ENCODE measurements around the gene TMEM176A.
"Not testable (repeated sequence)": the region's sequence is repeated elsewhere in the genome, so short reads cannot be mapped to it uniquely, and the experiment has no call there.

The TMEM176A gene

GRCh38 chr7:150788474-150789269 lies 11.9 kb upstream of the TMEM176A start:
- no peak for DNase-seq (ENCODE audit: low spot score)

DNA sequence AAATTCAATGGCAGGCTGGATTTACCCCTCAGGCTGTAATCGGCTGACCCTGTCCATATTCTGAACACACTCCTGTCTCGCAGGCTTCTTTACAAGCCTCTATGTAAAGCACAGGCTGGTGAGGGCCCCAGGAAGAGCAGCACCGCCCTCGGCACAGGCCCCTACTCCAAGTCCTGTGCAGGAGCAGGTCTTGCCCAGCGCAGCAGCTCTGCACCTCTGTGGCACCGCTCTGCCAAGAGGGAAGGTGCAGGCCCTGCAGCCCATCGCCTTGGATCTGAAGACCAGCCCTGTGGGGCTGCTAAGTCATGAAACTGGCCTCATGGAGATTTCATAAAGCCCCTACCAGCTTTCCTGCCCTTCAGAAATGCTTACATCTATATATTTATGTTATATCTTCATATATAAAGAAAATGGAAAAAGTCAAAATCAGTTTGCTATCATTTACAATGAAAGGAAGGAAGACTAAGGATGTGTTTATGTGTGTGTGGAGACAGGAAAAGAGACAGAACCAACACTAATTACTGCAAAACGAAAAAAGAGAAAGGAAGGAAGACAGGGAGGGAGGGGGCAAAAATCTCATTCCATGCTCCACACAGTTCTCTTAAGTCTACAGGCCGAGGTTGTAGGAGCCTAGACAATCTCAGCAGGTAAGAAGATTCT lies 10.0 kb upstream of the TMEM176A start:
- no peak for DNase-seq (ENCODE audit: low spot score)

GRCh38 chr7:150791304-150791703 lies 9.3 kb upstream of the TMEM176A start:
- DNase-seq (ENCODE audit: low spot score): no peak

GRCh38 chr7:150791746-150792452 lies 8.7 kb upstream of the TMEM176A start:
- DNase-seq (ENCODE audit: low spot score): no peak

DNA sequence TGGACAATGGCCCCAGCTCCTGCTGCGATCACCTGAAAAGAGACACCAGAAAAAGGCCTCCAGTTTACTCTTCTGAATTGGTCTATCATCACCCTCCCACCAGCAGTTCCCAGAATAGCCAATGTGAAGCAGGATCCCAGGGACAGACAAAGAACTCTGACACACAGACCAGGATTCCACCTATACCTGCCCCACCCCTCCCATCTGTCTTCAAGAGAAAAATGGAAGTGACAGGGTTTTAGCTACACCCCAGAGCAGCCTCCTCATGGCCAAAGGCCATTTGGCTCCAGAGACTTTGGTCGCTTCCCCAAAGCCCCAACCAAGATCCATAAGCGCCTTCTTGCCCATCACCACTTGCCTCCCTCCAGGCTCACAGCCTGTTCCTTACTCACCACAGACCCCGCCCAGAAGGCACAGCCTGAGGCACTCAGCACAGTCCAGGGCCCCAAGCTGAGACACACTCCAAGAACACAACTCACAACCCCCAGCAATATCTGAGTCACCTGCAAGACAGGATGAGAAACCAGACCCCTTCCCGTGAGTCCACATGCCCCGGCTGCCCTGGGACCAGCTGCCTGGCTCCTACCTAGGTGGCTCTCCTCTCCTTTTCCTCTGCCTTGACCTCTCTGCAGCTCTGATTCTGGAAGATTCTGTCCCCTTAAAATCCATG lies 6.9 kb upstream of the TMEM176A start:
- DNase-seq (ENCODE audit: low spot score): no peak

DNA sequence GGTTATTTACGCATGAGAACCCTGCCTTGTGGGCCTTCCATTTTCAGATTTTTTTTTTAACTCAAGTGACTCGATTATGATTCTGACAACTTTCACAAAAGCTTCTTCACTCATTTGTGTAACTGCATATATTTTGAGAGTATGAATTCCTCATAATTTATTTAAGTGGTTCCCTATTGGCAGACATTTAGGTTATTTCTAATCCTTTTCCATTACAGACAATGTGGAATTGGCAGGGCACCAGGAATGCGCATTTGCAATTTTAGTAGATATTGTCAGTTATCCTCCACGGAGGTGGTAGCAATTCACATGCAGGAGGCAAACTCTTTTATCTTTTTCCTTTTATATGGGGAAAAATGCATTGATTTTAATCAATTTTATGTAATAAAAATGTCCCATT lies 2.9 kb upstream of the TMEM176A start:
- no peak for DNase-seq (ENCODE audit: low spot score)

DNA sequence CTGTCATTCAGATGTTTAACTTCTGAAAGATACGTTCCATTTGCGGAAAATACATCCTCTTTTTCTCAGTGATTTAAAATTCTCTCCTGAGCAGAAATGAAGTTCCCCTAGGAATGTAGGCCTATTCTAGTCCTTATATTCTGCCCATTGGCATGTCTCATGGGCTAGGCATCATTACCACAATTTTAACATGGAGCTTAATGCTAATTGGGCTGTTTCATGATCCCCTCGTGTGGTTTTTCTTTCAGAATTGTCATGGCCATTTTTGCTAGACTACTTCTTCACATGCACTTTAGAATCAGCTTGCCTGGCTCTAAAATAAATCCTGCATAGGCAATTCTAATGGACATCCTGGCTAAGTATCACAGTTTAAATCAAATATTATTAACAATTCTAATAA lies 1.4 kb upstream of the TMEM176A start:
- DNase-seq (ENCODE audit: low spot score): no peak

- DNase-seq (ENCODE audit: low spot score): no peak
Observed at GRCh38 chr7:150799741-150800580, 608 bp upstream of the TMEM176A start, which contains the start of gene TMEM176B. Gene TMEM176B (minus strand): TSS chr7:150800364. CDS start chr7:150796569, 3,795 bp downstream.

- no peak for DNase-seq (ENCODE audit: low spot score)
Observed at GRCh38 chr7:150801242-150801945, 825 bp downstream of the TMEM176A start.

DNA sequence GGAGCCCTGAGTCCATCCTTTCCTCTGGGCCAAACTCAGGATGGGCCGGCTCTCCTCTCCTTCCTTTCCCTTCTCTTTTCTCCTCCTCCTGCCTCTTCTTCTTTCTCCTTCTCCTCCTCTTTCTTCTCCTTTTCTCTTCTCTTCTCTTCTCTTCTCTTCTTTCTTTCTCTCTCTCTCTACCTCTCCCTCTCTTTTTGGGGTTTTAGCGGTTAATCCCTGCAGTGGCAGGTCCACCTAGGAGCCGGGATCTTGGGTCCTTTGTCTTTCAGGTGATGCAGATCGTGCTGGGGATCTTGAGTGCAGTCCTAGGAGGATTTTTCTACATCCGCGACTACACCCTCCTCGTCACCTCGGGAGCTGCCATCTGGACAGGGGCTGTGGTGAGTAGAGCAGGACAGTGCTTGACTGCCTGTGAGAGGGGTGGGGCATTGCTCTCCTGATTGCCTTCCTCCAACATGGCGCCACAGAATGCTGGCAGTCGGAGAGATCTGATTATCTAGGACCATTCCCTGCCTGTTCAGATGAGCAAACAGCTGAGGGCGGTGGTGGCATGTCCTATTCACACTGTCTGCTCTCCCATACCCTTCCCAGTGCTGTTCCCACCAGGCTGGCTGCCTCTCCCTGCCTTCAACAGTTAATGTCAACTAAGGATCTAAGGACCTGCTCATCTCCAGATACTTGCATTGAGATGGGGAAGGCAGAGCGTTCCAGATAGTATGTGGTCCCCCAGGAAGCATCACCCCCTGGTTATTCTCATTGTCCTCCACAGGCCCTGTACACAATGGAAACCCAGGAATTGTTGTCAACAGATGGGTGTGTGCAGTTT lies 1.6 kb downstream of the TMEM176A start:
- DNase-seq (ENCODE audit: low spot score): no peak

GRCh38 chr7:150803161-150803860 lies 2.7 kb downstream of the TMEM176A start:
- DNase-seq (ENCODE audit: low spot score): no peak

- no peak for DNase-seq (ENCODE audit: low spot score)
Observed at GRCh38 chr7:150804802-150805201, 4.2 kb downstream of the TMEM176A start.

GRCh38 chr7:150805864-150806263 lies 5.3 kb downstream of the TMEM176A start:
- no peak for DNase-seq (ENCODE audit: low spot score)

DNA sequence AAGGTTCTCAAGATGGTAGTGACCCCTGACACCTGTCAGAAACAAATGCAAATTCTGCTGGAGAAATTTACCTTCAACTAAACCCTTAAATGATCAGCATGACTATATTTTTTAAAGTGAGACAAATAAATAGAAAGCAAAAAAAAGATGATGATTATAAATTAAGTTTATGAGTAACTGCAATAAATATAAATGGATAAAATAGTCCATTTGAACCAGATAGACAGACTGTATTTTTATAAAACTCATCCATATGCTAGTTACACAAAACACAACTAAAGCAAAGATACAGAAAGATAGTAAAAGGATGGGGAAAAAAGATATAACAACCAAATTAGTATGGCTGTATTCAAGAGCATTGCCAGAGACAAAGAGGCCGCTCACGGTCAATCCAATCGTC lies 5.9 kb downstream of the TMEM176A start:
- no peak for DNase-seq (ENCODE audit: low spot score)

DNA sequence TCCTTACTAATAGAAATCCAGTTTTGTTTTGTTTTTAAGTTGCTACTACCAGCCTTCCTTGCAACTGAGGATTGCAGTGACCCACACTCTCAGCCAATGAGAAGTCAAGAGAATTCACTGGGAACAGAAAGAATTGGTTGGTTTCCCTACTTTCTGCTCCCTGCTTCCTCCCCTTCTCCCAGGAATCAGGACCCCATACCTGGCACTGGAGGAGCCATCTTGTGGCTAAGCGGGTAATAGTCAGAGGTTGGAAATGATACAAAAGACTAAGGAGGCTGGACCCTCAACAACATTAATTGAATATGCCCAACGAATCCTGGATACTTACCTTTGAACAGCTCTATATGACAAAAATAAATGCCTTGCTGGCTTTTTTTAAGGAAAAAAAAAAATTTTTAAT lies 6.3 kb downstream of the TMEM176A start:
- no peak for DNase-seq (ENCODE audit: low spot score)

- not testable (repeated sequence) for DNase-seq (ENCODE audit: low spot score)
Observed at GRCh38 chr7:150807616-150808438, 7.3 kb downstream of the TMEM176A start.

- no peak for DNase-seq (ENCODE audit: low spot score)
Observed at GRCh38 chr7:150814328-150815001, 13.9 kb downstream of the TMEM176A start.

- DNase-seq (ENCODE audit: low spot score): no peak
Observed at GRCh38 chr7:150818971-150819370, 18.4 kb downstream of the TMEM176A start.

Data from activated CD4-positive, alpha-beta T cell treated with anti-CD3 and anti-CD28 coated beads, Interleukin-2, Interleukin-4, amounts not matched to agents 100 ng/mL and 50 ng/mL, durations not matched to agents 16 hours and 8 hours (primary cell).